BJ (cell line): Measurements from ENCODE around the gene BRINP1. TPM values are rescaled to one million over a fixed set of nuclear protein-coding genes. Genes with fewer than 3 reads are reported as not detected.

ENCODE experiments used
- CTCF ChIA-PET: fragments of 350-600 bp; formaldehyde crosslinking; extraction: SDS; loops from one replicate; lab custom pipeline; 2021; ENCODE audit warnings: antibody characterized with exemption, inconsistent platforms; lab: Yijun Ruan, JAX
- POLR2A ChIA-PET: fragments of 300-600 bp; sonication (Branson Sonifier 250); formaldehyde crosslinking; extraction: SDS; loops from one replicate; lab custom pipeline; 2021; ENCODE audit warnings: antibody characterized with exemption; lab: Charles Lee
- DNase-seq: peaks from one replicate; pipeline ENCODE4 v3.0.0-alpha.2; 2011; ENCODE audit warnings: low read depth
- H3K27me3 ChIP-seq: 2 replicates; pipeline ENCODE4 v1.6.0; 2011; ENCODE audit warnings: low read length; ENCODE audit not compliant: control insufficient read depth, insufficient read depth
- H3K36me3 ChIP-seq: 2 replicates; pipeline ENCODE4 v1.5.1; 2011; ENCODE audit warnings: low read length; ENCODE audit not compliant: control insufficient read depth, insufficient read depth
- H3K4me3 ChIP-seq: 2 replicates; pipeline ENCODE4 v1.5.1; 2011; ENCODE audit warnings: low read depth, mild to moderate bottlenecking, control low read depth, low read length
- CTCF ChIP-seq: IDR thresholded peaks from 2 replicates; pipeline ENCODE4 v1.5.1; 2011; ENCODE audit warnings: low read depth, mild to moderate bottlenecking, control low read depth, inconsistent platforms, low read length, moderate library complexity; ENCODE audit not compliant: insufficient read depth
- polyA plus RNA-seq: library from polyadenylated mRNA; depleted of rRNA; stranded (reverse); fragments of >200 nt; gene quantifications from 2 replicates; pipeline ENCODE4 v1.2.3, GENCODE V29; 2011

BRINP1 gene
- polyA plus RNA-seq, 1 experiment = 0.60 TPM

- CTCF ChIA-PET = no interaction called here
- DNase-seq = no peak
- POLR2A ChIA-PET = no interaction called here
- no peaks in the 10 kb centered on the region for H3K36me3 ChIP-seq
- H3K4me3 ChIP-seq = no peak overlapping the region
- no peaks in the 10 kb centered on the region for H3K27me3 ChIP-seq
- TF ChIP-seq CTCF = no peak
These were observed 96.6 kb downstream of the BRINP1 start for GRCh38 chr9:119272500-119273211.

- CTCF ChIA-PET = no interaction called here
- no peak for TF ChIP-seq CTCF
- no peak for DNase-seq
- POLR2A ChIA-PET = no interaction called here
- no peaks in the 10 kb centered on the region for H3K36me3 ChIP-seq
- no peak overlapping the region for H3K4me3 ChIP-seq
- no peaks in the 10 kb centered on the region for H3K27me3 ChIP-seq
These were observed 100.2 kb downstream of the BRINP1 start for GRCh38 chr9:119268985-119269384.

- H3K4me3 ChIP-seq = no peak overlapping the region
- POLR2A ChIA-PET = no interaction called here
- H3K27me3 ChIP-seq = no peaks in the 10 kb centered on the region
- TF ChIP-seq CTCF = no peak
- no peak for DNase-seq
- H3K36me3 ChIP-seq = no peaks in the 10 kb centered on the region
- CTCF ChIA-PET = no interaction called here
These were observed 105.1 kb downstream of the BRINP1 start for GRCh38 chr9:119264165-119264564.

GRCh38 chr9:119257592-119257991 is 111.6 kb downstream of the BRINP1 start:
- Histone ChIP-seq H3K36me3 (no peaks in the 10 kb centered on the region), H3K27me3 (no peaks in the 10 kb centered on the region), H3K4me3 (no peak overlapping the region)
- no peak for DNase-seq
- ChIA-PET CTCF (no interaction called here), POLR2A (no interaction called here)
- TF ChIP-seq CTCF = no peak

- CTCF ChIA-PET = no interaction called here
- DNase-seq = no peak
- no peak overlapping the region for H3K4me3 ChIP-seq
These were observed 114.1 kb downstream of the BRINP1 start for GRCh38 chr9:119255116-119255515.

More at GRCh38 chr9:119255116-119255515, 114.1 kb downstream of the BRINP1 start:
- POLR2A ChIA-PET = no interaction called here
- TF ChIP-seq CTCF = no peak
- no peaks in the 10 kb centered on the region for H3K36me3 ChIP-seq
- H3K27me3 ChIP-seq = no peaks in the 10 kb centered on the region
